ENCODE data around the gene TUSC2.
"Not testable (repeated sequence)": the region's sequence is repeated elsewhere in the genome, so short reads cannot be mapped to it uniquely, and the experiment has no call there.

TUSC2 gene

GRCh38 chr3:50293079-50293801 lies 34.8 kb downstream of the TUSC2 start:
- no peak for DNase-seq

GRCh38 chr3:50292159-50293078 lies 35.6 kb downstream of the TUSC2 start, which contains the start of gene IFRD2:
Gene IFRD2 (minus strand): TSS chr3:50292429. CDS start chr3:50292274, 155 bp downstream.
- peak; percentile 51 for DNase-seq

- DNase-seq = no peak
Observed at GRCh38 chr3:50290161-50290641, 37.8 kb downstream of the TUSC2 start.

- no peak for DNase-seq
Observed at GRCh38 chr3:50289130-50289529, 38.9 kb downstream of the TUSC2 start.

- no peak for DNase-seq
Observed at GRCh38 chr3:50288387-50289007, 39.5 kb downstream of the TUSC2 start.

GRCh38 chr3:50287262-50287661 lies 40.8 kb downstream of the TUSC2 start:
- DNase-seq = no peak

DNA sequence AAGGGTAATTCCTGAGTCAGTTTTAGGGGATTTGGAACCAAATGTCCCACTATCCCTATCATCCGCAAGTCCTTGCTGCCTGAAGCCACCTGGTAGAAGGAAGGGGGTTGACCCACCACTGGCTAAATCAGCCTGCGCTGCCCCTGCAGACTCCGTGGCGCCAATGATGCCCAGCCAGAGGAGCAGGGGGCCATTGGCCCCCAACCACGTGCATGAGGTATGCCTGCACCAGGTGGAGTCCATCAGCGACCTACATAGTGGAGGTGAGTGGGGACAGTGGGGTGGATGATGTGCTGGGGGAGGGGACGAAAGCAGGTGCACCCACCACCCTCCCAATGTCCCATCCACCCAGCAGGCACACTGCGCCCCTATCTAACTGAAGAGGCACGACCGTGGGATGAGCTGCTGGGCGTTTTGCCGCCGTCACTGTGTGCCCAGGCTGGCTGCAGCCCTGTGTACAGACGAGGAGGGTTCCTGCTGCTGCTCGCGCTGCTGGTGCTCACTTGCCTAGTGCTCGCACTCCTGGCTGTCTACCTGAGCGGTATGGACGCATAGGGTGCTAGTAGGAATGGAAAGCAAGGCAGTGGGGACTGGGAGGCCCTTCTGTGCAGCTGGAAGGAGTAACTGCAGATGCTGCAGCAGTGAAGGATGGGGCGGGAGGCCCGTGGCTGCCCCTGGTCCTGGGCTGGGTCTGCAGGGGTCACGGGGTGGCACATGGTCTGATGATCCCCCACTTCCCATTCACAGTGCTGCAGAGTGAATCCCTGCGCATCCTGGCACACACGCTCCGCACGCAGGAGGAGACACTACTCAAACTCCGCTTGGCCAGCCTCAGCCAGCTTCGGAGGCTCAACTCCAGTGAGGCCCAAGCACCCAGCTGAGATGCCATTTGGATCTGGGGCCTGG lies 41.4 kb downstream of the TUSC2 start:
- DNase-seq = no peak

GRCh38 chr3:50284121-50284520 lies 43.9 kb downstream of the TUSC2 start:
- not testable (repeated sequence) for DNase-seq

- no peak for DNase-seq
Observed at GRCh38 chr3:50279255-50280016, 48.6 kb downstream of the TUSC2 start.

DNA sequence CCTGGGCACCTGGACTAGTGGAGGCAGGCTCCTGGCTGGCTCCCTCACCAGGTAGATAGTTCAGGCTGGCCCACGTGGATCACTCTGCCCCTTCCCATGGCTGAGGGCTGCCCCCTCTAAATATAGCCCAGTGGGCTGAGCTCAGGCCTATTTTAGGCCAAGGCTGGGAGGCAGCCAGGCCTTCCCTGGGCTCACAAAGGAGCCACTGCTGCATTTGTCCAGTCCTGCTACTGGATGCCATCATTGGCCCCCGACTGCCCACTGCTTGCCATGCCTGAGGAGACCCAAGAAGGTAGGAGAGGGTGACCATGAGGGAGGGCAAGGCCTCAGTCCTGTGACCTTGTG lies 49.2 kb downstream of the TUSC2 start, which contains the start of gene LSMEM2:
Gene LSMEM2 (plus strand): TSS at position 208 of the 345 bp plus-strand sequence. CDS start 27 bp downstream, at position 235.
- no peak for DNase-seq

- no peak for DNase-seq
Observed at GRCh38 chr3:50278123-50278879, 49.7 kb downstream of the TUSC2 start.

DNA sequence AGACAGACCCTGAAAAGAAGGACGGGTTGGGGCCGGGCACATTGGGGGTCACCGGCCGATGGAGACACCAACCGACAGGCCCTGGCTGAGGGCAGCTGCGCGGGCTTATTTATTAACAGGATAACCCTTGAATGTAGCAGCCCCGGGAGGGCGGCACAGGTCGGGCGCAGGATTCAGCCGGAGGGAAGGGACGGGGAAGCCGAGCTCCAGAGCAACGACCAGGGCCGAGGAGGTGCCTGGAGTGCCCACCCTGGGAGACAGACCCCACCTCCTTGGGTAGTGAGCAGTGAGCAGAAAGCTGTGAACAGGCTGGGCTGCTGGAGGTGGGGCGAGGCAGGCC lies 51.3 kb downstream of the TUSC2 start:
- DNase-seq = no peak

DNA sequence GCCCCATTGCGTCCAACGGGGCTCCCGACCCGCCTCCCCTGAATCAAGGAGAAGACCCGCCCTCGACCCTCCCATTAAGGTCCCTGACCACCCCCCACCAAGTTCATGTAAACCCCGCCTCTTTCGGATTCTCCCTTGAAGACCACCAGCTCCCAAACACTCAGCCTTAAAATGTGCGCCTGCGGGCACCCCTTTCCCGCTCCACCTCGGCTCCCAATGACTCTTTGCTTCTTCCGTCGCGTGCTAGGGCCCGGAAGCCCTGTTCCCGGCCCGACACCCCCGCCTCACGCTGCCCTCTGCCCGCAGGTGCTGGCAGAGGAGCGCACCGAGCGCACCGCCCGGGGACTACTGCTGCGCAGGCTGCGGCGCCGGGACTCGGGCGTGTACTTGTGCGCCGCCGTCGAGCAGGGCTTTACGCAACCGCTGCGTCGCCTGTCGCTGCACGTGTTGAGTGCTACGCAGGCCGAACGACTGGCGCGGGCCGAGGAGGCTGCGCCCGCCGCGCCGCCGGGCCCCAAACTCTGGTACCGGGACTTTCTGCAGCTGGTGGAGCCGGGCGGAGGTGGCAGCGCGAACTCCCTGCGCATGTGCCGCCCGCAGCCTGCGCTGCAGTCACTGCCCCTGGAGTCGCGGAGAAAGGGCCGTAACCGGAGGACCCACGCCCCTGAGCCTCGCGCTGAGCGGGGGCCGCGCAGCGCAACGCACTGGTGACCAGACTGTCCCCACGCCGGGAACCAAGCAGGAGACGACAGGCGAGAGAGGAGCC lies 51.8 kb downstream of the TUSC2 start:
- no peak for DNase-seq

GRCh38 chr3:50275141-50275995 lies 52.7 kb downstream of the TUSC2 start:
- no peak for DNase-seq
